Measurements from ENCODE around the gene SCRN2.

DNA sequence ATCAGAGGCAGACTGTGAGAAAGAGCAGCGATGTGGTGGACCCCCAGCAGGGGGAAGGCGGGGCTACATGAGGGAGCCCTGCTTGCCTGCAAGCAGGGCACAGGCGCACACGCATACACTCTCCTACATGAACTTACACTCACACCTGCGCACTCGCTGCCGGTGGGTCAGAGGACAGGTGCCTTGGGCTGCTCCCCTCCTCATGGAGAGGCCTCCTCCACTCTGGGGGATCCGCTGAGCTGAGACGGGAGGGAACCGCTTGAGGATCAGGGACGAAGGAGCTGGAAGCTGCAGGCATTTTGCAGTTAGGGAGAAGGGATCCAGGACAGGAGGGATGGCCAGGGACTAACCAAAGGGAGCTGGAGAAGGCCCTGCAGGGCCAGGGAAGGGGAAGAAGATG lies 33.7 kb downstream of the SCRN2 start:
- TF ChIP-seq TAF1 (IDR thresholded peaks at IDR 0.05; ENCODE audit: borderline replicate concordance, low read depth, low read length), result no peak
- no peak for TF ChIP-seq POLR2A (IDR thresholded peaks at IDR 0.05; ENCODE audit: low read depth, low read length)
- no peak for TF ChIP-seq POLR2AphosphoS5 (IDR thresholded peaks at IDR 0.05; ENCODE audit: low read depth, low read length)
